ENCODE results near the gene RASA3. TPM values are rescaled to one million over a fixed set of nuclear protein-coding genes. Genes with fewer than 3 reads are reported as not detected.

RASA3 gene
- total and polyA plus RNA-seq, 2 of the 8 experiments (the other 6 are each of a cell fraction or from before 2014, with no cell fraction given), result 7.5 to 21.9 TPM

GRCh38 chr13:113972451-113973217 lies 159.8 kb downstream of the RASA3 start:
- peaks cover 0 to 4% (median 0%) of the 10 kb centered on the region in 4 experiments; a peak in 2 of 7 replicates for H3K4me1 ChIP-seq (replicated peaks in 1 of 4; ENCODE audit: control insufficient read depth in 3 of 4, insufficient read depth in 4 of 4, low read length in 3 of 4)
- WGBS, 2 experiments (ENCODE audit: extremely low coverage in 1 of 2, insufficient coverage in 1 of 2, insufficient read length in 1 of 2, insufficient replicate concordance in 2 of 2, low coverage in 1 of 2, low lambda C conversion rate in 2 of 2, missing lambda C conversion rate in 1 of 2), result 93% methylated on average over 19 of the region's 36 CpGs; no CpG with 5 or more reads in 1 of the 2 experiments
- H3K56ac ChIP-seq (replicated peaks; ENCODE audit: insufficient read length, low read depth, low read length), result no peak overlapping the region
- no peak overlapping the region for H4K5ac ChIP-seq (ENCODE audit: insufficient read length, low read depth, low read length)
- no peak overlapping the region for H2BK20ac ChIP-seq (ENCODE audit: low read length)
- H3K4me3 ChIP-seq (ENCODE audit: extremely low read depth in 1 of 4, insufficient read depth in 2 of 4, low read depth in 3 of 4, low read length in 4 of 4), result no peak overlapping the region
- H3K79me2 ChIP-seq (ENCODE audit: control insufficient read depth in 1 of 2, insufficient read depth in 2 of 2, low read length in 2 of 2), result no peaks in the 10 kb centered on the region
- no peak overlapping the region for H2BK120ac ChIP-seq (replicated peaks; ENCODE audit: low read depth, low read length)
- TF ChIP-seq, protein P1, sequence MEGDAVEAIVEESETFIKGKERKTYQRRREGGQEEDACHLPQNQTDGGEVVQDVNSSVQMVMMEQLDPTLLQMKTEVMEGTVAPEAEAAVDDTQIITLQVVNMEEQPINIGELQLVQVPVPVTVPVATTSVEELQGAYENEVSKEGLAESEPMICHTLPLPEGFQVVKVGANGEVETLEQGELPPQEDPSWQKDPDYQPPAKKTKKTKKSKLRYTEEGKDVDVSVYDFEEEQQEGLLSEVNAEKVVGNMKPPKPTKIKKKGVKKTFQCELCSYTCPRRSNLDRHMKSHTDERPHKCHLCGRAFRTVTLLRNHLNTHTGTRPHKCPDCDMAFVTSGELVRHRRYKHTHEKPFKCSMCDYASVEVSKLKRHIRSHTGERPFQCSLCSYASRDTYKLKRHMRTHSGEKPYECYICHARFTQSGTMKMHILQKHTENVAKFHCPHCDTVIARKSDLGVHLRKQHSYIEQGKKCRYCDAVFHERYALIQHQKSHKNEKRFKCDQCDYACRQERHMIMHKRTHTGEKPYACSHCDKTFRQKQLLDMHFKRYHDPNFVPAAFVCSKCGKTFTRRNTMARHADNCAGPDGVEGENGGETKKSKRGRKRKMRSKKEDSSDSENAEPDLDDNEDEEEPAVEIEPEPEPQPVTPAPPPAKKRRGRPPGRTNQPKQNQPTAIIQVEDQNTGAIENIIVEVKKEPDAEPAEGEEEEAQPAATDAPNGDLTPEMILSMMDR (IDR thresholded peaks at IDR 0.05; ENCODE audit: control extremely low read depth in 1 of 3, insufficient read depth in 1 of 3, low read depth in 1 of 3, low read length in 3 of 3), result no peak
- TF ChIP-seq POLR2A (IDR thresholded peaks at IDR 0.05; ENCODE audit: control extremely low read depth in 1 of 2, low read depth in 2 of 2, low read length in 2 of 2) (no peak), NRF1 (IDR thresholded peaks at IDR 0.05; ENCODE audit: low read depth, low read length) (no peak), MAFK (IDR thresholded peaks at IDR 0.05; ENCODE audit: low read depth, low read length) (no peak)
- H3K23me2 ChIP-seq (ENCODE audit: low read depth, low read length), result no peaks in the 10 kb centered on the region
- H3K9ac ChIP-seq (replicated peaks in 1 of 4; ENCODE audit: extremely low read depth in 1 of 4, low read depth in 3 of 4, low read length in 3 of 4), result no peak overlapping the region
- no peak for DNase-seq (ENCODE audit: low read depth in 1 of 2, low spot score in 2 of 2)
- CTCF ChIA-PET (ENCODE audit: partially characterized antibody), result interaction anchor here (0.5 to 0.6 kb wide), 2 partner anchors 174 to 1339 kb away, joined by 3 read pairs; no protein-coding TSS in a partner anchor
- H2BK15ac ChIP-seq (ENCODE audit: low read length), result no peak overlapping the region
- H3K18ac ChIP-seq (ENCODE audit: extremely low read depth, low read length), result no peak overlapping the region
- H4K20me1 ChIP-seq (replicated peaks in 1 of 2; ENCODE audit: control insufficient read depth in 1 of 2, insufficient read depth in 2 of 2, low read length in 2 of 2), result peaks cover 0 to 4% of the 10 kb centered on the region in 2 experiments
- POLR2A ChIA-PET (ENCODE audit: partially characterized antibody), result interaction anchor here (1.0 kb wide), 2 partner anchors 10 to 18 kb away, joined by 3 read pairs; no protein-coding TSS in a partner anchor
- FAIRE-seq, result no peak
- no peak overlapping the region for H3K4ac ChIP-seq (replicated peaks; ENCODE audit: insufficient read length, low read depth, low read length)
- H3K79me1 ChIP-seq (ENCODE audit: low read depth, low read length), result no peaks in the 10 kb centered on the region
- H3K27ac ChIP-seq (ENCODE audit: low read depth, low read length), result no peak overlapping the region
- H3K27me3 ChIP-seq (replicated peaks in 1 of 4; ENCODE audit: control insufficient read depth in 3 of 4, extremely low read depth in 1 of 4, insufficient read depth in 3 of 4, low read length in 3 of 4), result no peaks in the 10 kb centered on the region
- H3K9me3 ChIP-seq (ENCODE audit: insufficient read depth in 2 of 2, low read depth in 1 of 2, low read length in 1 of 2), result peaks cover 0 to 2% of the 10 kb centered on the region in 2 experiments; a peak in 1 of 4 replicates
- H4K8ac ChIP-seq (ENCODE audit: extremely low read depth, insufficient read depth, low read length), result no peak overlapping the region
- no peak overlapping the region for H3K4me2 ChIP-seq (ENCODE audit: insufficient read depth in 1 of 2, low read depth in 2 of 2, low read length in 2 of 2)
- no peak overlapping the region for H2AFZ ChIP-seq (ENCODE audit: low read length)
- no peak overlapping the region for H3K14ac ChIP-seq (ENCODE audit: insufficient read length)
- H2AK5ac ChIP-seq (ENCODE audit: low read depth, low read length), result no peak overlapping the region
- no peak overlapping the region for H4K91ac ChIP-seq (replicated peaks; ENCODE audit: insufficient read length, low read length)
- H3K23ac ChIP-seq (ENCODE audit: insufficient read length), result no peak overlapping the region
- no peak overlapping the region for H2BK5ac ChIP-seq (ENCODE audit: low read depth, low read length)
- H3K36me3 ChIP-seq (ENCODE audit: control insufficient read depth in 2 of 4, insufficient read depth in 4 of 4, low read length in 3 of 4), result no peaks in the 10 kb centered on the region
- no peak overlapping the region for H2BK12ac ChIP-seq (ENCODE audit: low read depth, low read length)
